NT2/D1 (cell line): ENCODE data around the gene MMAA.
"Not testable (repeated sequence)": the region's sequence is repeated elsewhere in the genome, so short reads cannot be mapped to it uniquely, and the experiment has no call there.

Source experiments
- DNase-seq: peaks from one replicate; pipeline ENCODE4 v3.0.0-alpha.2; 2011; ENCODE audit warnings: low read depth, low spot score
- H3K27me3 ChIP-seq: 2 replicates; pipeline ENCODE4 v1.6.0; 2011; ENCODE audit warnings: mild to moderate bottlenecking; ENCODE audit not compliant: insufficient read length, insufficient read depth
- H3K36me3 ChIP-seq: 2 replicates; pipeline ENCODE4 v1.6.1; 2011; ENCODE audit warnings: mild to moderate bottlenecking, low read length, mixed read lengths; ENCODE audit not compliant: insufficient read depth, insufficient read length
- H3K4me1 ChIP-seq: 2 replicates; pipeline ENCODE4 v1.5.1; 2011; ENCODE audit not compliant: insufficient read depth, insufficient read length
- H3K4me3 ChIP-seq: 2 replicates; pipeline ENCODE4 v1.5.1; 2011; ENCODE audit warnings: low read depth; ENCODE audit not compliant: insufficient read length
- H3K9ac ChIP-seq: 2 replicates; pipeline ENCODE4 v1.6.0; 2011; ENCODE audit warnings: low read depth; ENCODE audit not compliant: insufficient read length
- H3K9me3 ChIP-seq: 2 replicates; pipeline ENCODE4 v1.5.1; 2011; ENCODE audit warnings: mild to moderate bottlenecking, low read length; ENCODE audit not compliant: insufficient read depth
- SUZ12 ChIP-seq: IDR thresholded peaks from 2 replicates; pipeline ENCODE4 v1.6.1; 2011; ENCODE audit not compliant: insufficient read length, insufficient read depth; ENCODE audit errors: extremely low read depth
- YY1 ChIP-seq: IDR thresholded peaks from 2 replicates; pipeline ENCODE4 v1.6.1; 2011; ENCODE audit not compliant: insufficient read length, insufficient read depth
- ZNF274 ChIP-seq: IDR thresholded peaks from 2 replicates; pipeline ENCODE4 v1.6.1; 2011; ENCODE audit warnings: mild to moderate bottlenecking, low read depth, low read length

Gene MMAA

DNA sequence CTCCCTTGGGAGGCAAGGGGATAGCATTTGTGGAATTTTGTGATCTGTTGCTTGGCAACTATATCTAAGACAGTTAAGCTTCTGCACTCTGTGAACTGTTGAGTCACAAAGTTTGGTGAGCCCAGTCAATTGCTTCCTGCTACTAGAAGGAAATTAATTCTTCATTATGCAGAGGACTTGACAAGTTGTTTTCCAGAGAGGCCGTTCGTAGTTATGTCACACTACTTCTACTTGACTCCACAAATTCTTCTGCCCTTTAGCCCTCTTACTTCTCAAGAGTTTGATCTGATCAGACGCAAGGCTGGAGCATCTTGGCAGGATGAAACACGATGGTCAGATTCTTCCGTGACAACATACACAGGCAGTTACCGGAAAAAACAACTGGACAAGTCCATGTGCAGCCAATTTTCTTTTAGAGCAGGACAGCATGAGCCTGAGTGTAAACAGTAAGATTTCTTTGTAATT, 60.8 kb downstream of the MMAA start, which contains the start of gene C4orf51:
C4orf51 (plus strand) TSS at position 156 of the 465 bp plus-strand sequence; CDS start at position 214, 58 bp downstream.
- Histone ChIP-seq H3K4me1 (no peaks in the 10 kb centered on the region), H3K4me3 (no peak within 1 kb of the TSS), H3K9me3 (no peaks in the 10 kb centered on the region), H3K9ac (no peak within 1 kb of the TSS), H3K36me3 (no peaks in the 10 kb centered on the region), H3K27me3 (no peaks in the 10 kb centered on the region)
- DNase-seq: no peak
- no peak for TF ChIP-seq ZNF274
- TF ChIP-seq SUZ12: no peak
- TF ChIP-seq YY1: no peak

GRCh38 chr4:145680902-145681301, 61.7 kb downstream of the MMAA start:
- Histone ChIP-seq H3K36me3 (no peaks in the 10 kb centered on the region), H3K27me3 (no peaks in the 10 kb centered on the region), H3K4me1 (no peaks in the 10 kb centered on the region), H3K9ac (no peak overlapping the region), H3K4me3 (no peak overlapping the region), H3K9me3 (no peaks in the 10 kb centered on the region)
- no peak for DNase-seq
- TF ChIP-seq ZNF274: no peak
- no peak for TF ChIP-seq SUZ12
- no peak for TF ChIP-seq YY1

DNA sequence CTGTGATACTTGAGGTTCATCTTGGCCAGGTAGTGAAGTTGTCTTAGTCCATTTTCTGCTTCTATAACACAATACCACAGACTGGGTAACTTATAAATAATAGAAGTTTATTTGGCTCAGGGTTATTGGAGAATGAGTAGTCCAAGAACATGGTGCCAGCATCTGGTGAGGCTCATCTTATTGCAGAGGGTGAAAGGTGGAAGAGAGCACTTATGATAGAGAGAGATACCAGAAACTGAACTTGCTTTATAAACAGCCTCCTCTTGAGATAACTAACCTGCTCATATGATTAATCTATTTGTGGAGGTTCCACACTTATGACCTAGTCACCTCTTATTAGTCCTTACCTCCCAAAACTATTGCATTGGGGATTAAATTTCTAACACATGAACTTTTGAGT, 62.3 kb downstream of the MMAA start:
- no peaks in the 10 kb centered on the region for H3K27me3 ChIP-seq
- no peak for TF ChIP-seq SUZ12
- no peak for TF ChIP-seq ZNF274
- TF ChIP-seq YY1: no peak
- no peaks in the 10 kb centered on the region for H3K9me3 ChIP-seq
- no peak overlapping the region for H3K4me3 ChIP-seq
- DNase-seq: no peak
- no peaks in the 10 kb centered on the region for H3K36me3 ChIP-seq
- H3K9ac ChIP-seq: no peak overlapping the region
- no peaks in the 10 kb centered on the region for H3K4me1 ChIP-seq

- no peak for TF ChIP-seq SUZ12
- TF ChIP-seq ZNF274: no peak
- no peak for TF ChIP-seq YY1
- DNase-seq: no peak
Measured at GRCh38 chr4:145681956-145682355, 62.8 kb downstream of the MMAA start.

DNA sequence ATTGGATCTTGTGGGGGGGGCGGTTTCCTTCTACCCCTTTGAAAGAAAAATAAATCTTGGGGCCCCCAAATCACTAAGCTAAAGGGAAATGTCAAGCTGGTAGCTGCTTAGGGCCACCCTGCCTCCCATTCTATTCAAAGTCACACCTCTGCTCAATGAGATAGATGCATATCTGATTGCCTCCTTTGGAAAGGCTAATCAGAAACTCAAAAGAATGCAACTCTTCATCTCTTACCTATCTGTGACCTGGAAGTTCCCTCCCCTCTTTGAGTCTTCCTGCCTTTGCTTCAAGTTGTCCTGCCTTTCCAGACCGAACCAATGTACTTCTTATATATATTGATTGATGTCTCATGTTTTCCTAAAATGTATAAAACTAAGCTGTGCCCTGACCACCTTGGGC, 67.8 kb downstream of the MMAA start:
- TF ChIP-seq SUZ12: no peak
- no peak for TF ChIP-seq YY1
- TF ChIP-seq ZNF274: no peak
- no peaks in the 10 kb centered on the region for H3K4me1 ChIP-seq

More at GRCh38 chr4:145681956-145682355, 62.8 kb downstream of the MMAA start:
- Histone ChIP-seq H3K9ac (no peak overlapping the region), H3K9me3 (no peaks in the 10 kb centered on the region), H3K27me3 (no peaks in the 10 kb centered on the region), H3K4me1 (no peaks in the 10 kb centered on the region), H3K4me3 (no peak overlapping the region), H3K36me3 (no peaks in the 10 kb centered on the region)

GRCh38 chr4:145690610-145691009, 71.4 kb downstream of the MMAA start:
- no peak overlapping the region for H3K4me3 ChIP-seq
- no peaks in the 10 kb centered on the region for H3K36me3 ChIP-seq
- no peak overlapping the region for H3K9ac ChIP-seq
- DNase-seq: no peak
- no peaks in the 10 kb centered on the region for H3K27me3 ChIP-seq
- no peak for TF ChIP-seq ZNF274
- no peak for TF ChIP-seq SUZ12
- TF ChIP-seq YY1: no peak
- H3K9me3 ChIP-seq: 0 out of 2 replicates have a peak, but pooled peaks cover 8% of the 10 kb centered on the region
- H3K4me1 ChIP-seq: no peaks in the 10 kb centered on the region

More for the DNA sequence above, 67.8 kb downstream of the MMAA start:
- no peaks in the 10 kb centered on the region for H3K27me3 ChIP-seq
- H3K36me3 ChIP-seq: no peaks in the 10 kb centered on the region
- no peak overlapping the region for H3K9ac ChIP-seq
- DNase-seq: no peak
- H3K9me3 ChIP-seq: 0 out of 2 replicates have a peak, but pooled peaks cover 4% of the 10 kb centered on the region
- H3K4me3 ChIP-seq: no peak overlapping the region

- not testable (repeated sequence) for H3K9me3 ChIP-seq, H3K27me3 ChIP-seq, DNase-seq, H3K36me3 ChIP-seq, H3K9ac ChIP-seq, H3K4me3 ChIP-seq, H3K4me1 ChIP-seq
Measured at GRCh38 chr4:145691416-145691815, 72.2 kb downstream of the MMAA start.

GRCh38 chr4:145694929-145695328, 75.7 kb downstream of the MMAA start:
- DNase-seq: no peak

More at GRCh38 chr4:145694929-145695328, 75.7 kb downstream of the MMAA start:
- TF ChIP-seq ZNF274 (no peak), SUZ12 (no peak), YY1 (no peak)
- H3K36me3 ChIP-seq: no peaks in the 10 kb centered on the region
- H3K9ac ChIP-seq: no peak overlapping the region
- peaks cover 13% of the 10 kb centered on the region; the same call in 1 of the 2 replicates for H3K9me3 ChIP-seq
- no peak overlapping the region for H3K4me3 ChIP-seq
- H3K4me1 ChIP-seq: no peaks in the 10 kb centered on the region
- H3K27me3 ChIP-seq: no peaks in the 10 kb centered on the region
